ENCODE measurements around the gene RNF34. TPM values are rescaled to one million over a fixed set of nuclear protein-coding genes. Genes with fewer than 3 reads are reported as not detected.

Gene RNF34
- total and polyA plus RNA-seq, 2 of the 13 experiments (the other 11 are each of a cell fraction or from before 2014, with no cell fraction given): 36.8 to 53.2 TPM

- intact Hi-C loops (cut with micrococcal nuclease; ENCODE audit: unreplicated experiment): no loop called here
- DNase-seq (ENCODE audit: low spot score) (peak; percentile 15), FAIRE-seq (no peak), ATAC-seq (no peak)
- peak overlapping the region; percentile 50 for H3K4me2 ChIP-seq (ENCODE audit: low read depth, low read length)
- no peaks in the 10 kb centered on the region for H3K9me3 ChIP-seq (ENCODE audit: low read length)
- ChIA-PET CTCF (ENCODE audit: low intra/inter-chr PET ratio, low total read pairs) (no interaction called here), POLR2A (no interaction called here)
- no TSS peak for BruUV-seq (replicated peaks)
- H3K9ac ChIP-seq (ENCODE audit: insufficient read depth, low read depth, low read length): no peak overlapping the region
- no peaks in the 10 kb centered on the region for H3K36me3 ChIP-seq (replicated peaks in 1 of 2; ENCODE audit: control insufficient read depth in 1 of 2, insufficient read depth in 2 of 2, low read length in 2 of 2)
- WGBS (ENCODE audit: low lambda C conversion rate): 3% methylated on average over 3 of the region's 3 CpGs
- in situ Hi-C loops (cut with HindIII; ENCODE audit: extremely low pct_ligation_motif_present, low pct_unique_long_range_greater_than_20kb): no loop called here
- peaks cover 4% of the 10 kb centered on the region for H3K79me2 ChIP-seq (ENCODE audit: insufficient read depth, low read length)
- no peaks in the 10 kb centered on the region; a peak in 1 of 5 replicates for H3K27me3 ChIP-seq (ENCODE audit: control insufficient read depth in 1 of 2, insufficient read depth in 2 of 2, low read length in 2 of 2)
- no peak overlapping the region for H2AFZ ChIP-seq (ENCODE audit: low read length)
- no peak overlapping the region for H3K4me3 ChIP-seq (replicated peaks in 1 of 3; ENCODE audit: insufficient read depth in 1 of 3, low read depth in 2 of 3, low read length in 3 of 3)
- H3K4me1 ChIP-seq (ENCODE audit: insufficient read depth, low read length): peaks cover 49% of the 10 kb centered on the region
- no peaks in the 10 kb centered on the region for H4K20me1 ChIP-seq (ENCODE audit: insufficient read depth, low read length)
- peak overlapping the region; percentile 41 for H3K27ac ChIP-seq (ENCODE audit: extremely low read length, insufficient read depth, low read length)
- TF ChIP-seq CREB3 (CRISPR knock-in tag; IDR thresholded peaks at IDR 0.05) (no peak), BRD4 (CRISPR knock-in tag; IDR thresholded peaks at IDR 0.05) (no peak), HDAC2 (CRISPR knock-in tag; IDR thresholded peaks at IDR 0.05) (no peak), MED1 (CRISPR knock-in tag; IDR thresholded peaks at IDR 0.05) (no peak), ZSCAN20 (CRISPR knock-in tag; IDR thresholded peaks at IDR 0.05; ENCODE audit: borderline replicate concordance) (no peak), SOX6 (IDR thresholded peaks at IDR 0.05) (no peak), SOX6 (CRISPR knock-in tag; IDR thresholded peaks at IDR 0.05) (peak; percentile 21; the same call in 1 of the 2 replicates), SRSF9 (IDR thresholded peaks at IDR 0.05; ENCODE audit: borderline replicate concordance, insufficient read depth, low read depth, low read length, poor library complexity, severe bottlenecking) (no peak), ZNF3 (CRISPR knock-in tag; IDR thresholded peaks at IDR 0.05) (peak; percentile 90), HMGXB4 (CRISPR knock-in tag; IDR thresholded peaks at IDR 0.05; ENCODE audit: borderline replicate concordance in 1 of 2, low read depth in 1 of 2) (no peak), GATAD2A (CRISPR knock-in tag; IDR thresholded peaks at IDR 0.05) (peak; percentile 37; the same call in 1 of the 2 replicates), RXRA (CRISPR knock-in tag; IDR thresholded peaks at IDR 0.05) (no peak), CBX5 (CRISPR knock-in tag; IDR thresholded peaks at IDR 0.05; ENCODE audit: borderline replicate concordance) (no peak), ZNF841 (CRISPR knock-in tag; IDR thresholded peaks at IDR 0.05; ENCODE audit: borderline replicate concordance) (no peak), ESRRA (CRISPR knock-in tag; IDR thresholded peaks at IDR 0.05; ENCODE audit: low read depth) (no peak), PCBP2 (optimal IDR thresholded peaks at IDR 0.05; ENCODE audit: low read depth, low read length, poor library complexity, severe bottlenecking) (no peak), SP140L (CRISPR knock-in tag; IDR thresholded peaks at IDR 0.05; ENCODE audit: borderline replicate concordance) (no peak), ZNF614 (CRISPR knock-in tag; IDR thresholded peaks at IDR 0.05; ENCODE audit: borderline replicate concordance) (no peak), ZC3H4 (CRISPR knock-in tag; IDR thresholded peaks at IDR 0.05; ENCODE audit: borderline replicate concordance) (no peak), ZNF772 (CRISPR knock-in tag; IDR thresholded peaks at IDR 0.05) (no peak)
- TF ChIP-seq, protein P1, sequence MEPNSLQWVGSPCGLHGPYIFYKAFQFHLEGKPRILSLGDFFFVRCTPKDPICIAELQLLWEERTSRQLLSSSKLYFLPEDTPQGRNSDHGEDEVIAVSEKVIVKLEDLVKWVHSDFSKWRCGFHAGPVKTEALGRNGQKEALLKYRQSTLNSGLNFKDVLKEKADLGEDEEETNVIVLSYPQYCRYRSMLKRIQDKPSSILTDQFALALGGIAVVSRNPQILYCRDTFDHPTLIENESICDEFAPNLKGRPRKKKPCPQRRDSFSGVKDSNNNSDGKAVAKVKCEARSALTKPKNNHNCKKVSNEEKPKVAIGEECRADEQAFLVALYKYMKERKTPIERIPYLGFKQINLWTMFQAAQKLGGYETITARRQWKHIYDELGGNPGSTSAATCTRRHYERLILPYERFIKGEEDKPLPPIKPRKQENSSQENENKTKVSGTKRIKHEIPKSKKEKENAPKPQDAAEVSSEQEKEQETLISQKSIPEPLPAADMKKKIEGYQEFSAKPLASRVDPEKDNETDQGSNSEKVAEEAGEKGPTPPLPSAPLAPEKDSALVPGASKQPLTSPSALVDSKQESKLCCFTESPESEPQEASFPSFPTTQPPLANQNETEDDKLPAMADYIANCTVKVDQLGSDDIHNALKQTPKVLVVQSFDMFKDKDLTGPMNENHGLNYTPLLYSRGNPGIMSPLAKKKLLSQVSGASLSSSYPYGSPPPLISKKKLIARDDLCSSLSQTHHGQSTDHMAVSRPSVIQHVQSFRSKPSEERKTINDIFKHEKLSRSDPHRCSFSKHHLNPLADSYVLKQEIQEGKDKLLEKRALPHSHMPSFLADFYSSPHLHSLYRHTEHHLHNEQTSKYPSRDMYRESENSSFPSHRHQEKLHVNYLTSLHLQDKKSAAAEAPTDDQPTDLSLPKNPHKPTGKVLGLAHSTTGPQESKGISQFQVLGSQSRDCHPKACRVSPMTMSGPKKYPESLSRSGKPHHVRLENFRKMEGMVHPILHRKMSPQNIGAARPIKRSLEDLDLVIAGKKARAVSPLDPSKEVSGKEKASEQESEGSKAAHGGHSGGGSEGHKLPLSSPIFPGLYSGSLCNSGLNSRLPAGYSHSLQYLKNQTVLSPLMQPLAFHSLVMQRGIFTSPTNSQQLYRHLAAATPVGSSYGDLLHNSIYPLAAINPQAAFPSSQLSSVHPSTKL (CRISPR knock-in tag; IDR thresholded peaks at IDR 0.05): 0 out of 2 replicates have a peak, but pooled peaks have one; percentile 16
These were observed 43.3 kb upstream of the RNF34 start for GRCh38 chr12:121356657-121357056.
